ENCODE results near the gene MTHFSD. TPM values are rescaled to one million over a fixed set of nuclear protein-coding genes. Genes with fewer than 3 reads are reported as not detected.

The MTHFSD gene
- total and polyA plus RNA-seq, 4 donors = 9.4 to 28.5 (median 16.6) TPM

GRCh38 chr16:86505899-86506864, 48.9 kb downstream of the MTHFSD start:
- H3K27me3 ChIP-seq (ENCODE audit: control insufficient read depth in 3 of 3, insufficient read depth in 3 of 3, low read length in 2 of 3) = peaks cover 10 to 67% (median 16%) of the 10 kb centered on the region in 3 donors
- ATAC-seq (ENCODE audit: insufficient read depth, low FRiP score) = no peak
- peak overlapping the region; percentile 72 for H3K4me3 ChIP-seq
- H3K9me3 ChIP-seq (ENCODE audit: control insufficient read depth in 4 of 4, insufficient read depth in 3 of 4, low read length in 3 of 4) = peaks cover 0 to 5% (median 0%) of the 10 kb centered on the region in 4 donors
- peak in 1 of 3 donors; percentile 39 for DNase-seq
- H3K4me1 ChIP-seq (ENCODE audit: control insufficient read depth in 5 of 5, insufficient read depth in 5 of 5, low read length in 5 of 5) = peaks cover 0 to 39% (median 11%) of the 10 kb centered on the region in 5 donors
- TF ChIP-seq CTCF (IDR thresholded peaks at IDR 0.05; ENCODE audit: control extremely low read depth, extremely low read depth) = no peak
- H3K27ac ChIP-seq (ENCODE audit: low read depth in 1 of 2, low read length in 1 of 2) = peak overlapping the region in 1 of 2 donors; percentile 81
- 8 to 18% methylated on average over 27 of the region's 27 CpGs for WGBS, 2 donors
- peaks cover 0 to 6% (median 1%) of the 10 kb centered on the region in 4 donors for H3K36me3 ChIP-seq (ENCODE audit: control insufficient read depth in 4 of 4, insufficient read depth in 4 of 4, low read length in 4 of 4)
- peak overlapping the region in 1 of 2 donors; percentile 59 for H3K9ac ChIP-seq (ENCODE audit: insufficient read depth in 1 of 2, low read length in 2 of 2)

GRCh38 chr16:86505185-86505898, 49.7 kb downstream of the MTHFSD start:
- DNase-seq = peak; percentile 70 to 74 (median 71)
- Histone ChIP-seq H3K4me1 (ENCODE audit: control insufficient read depth in 5 of 5, insufficient read depth in 5 of 5, low read length in 5 of 5) (peaks cover 0 to 42% (median 11%) of the 10 kb centered on the region in 5 donors), H3K36me3 (ENCODE audit: control insufficient read depth in 4 of 4, insufficient read depth in 4 of 4, low read length in 4 of 4) (peaks cover 0 to 2% (median 0%) of the 10 kb centered on the region in 4 donors), H3K27me3 (ENCODE audit: control insufficient read depth in 3 of 3, insufficient read depth in 3 of 3, low read length in 2 of 3) (peaks cover 10 to 76% (median 21%) of the 10 kb centered on the region in 3 donors), H3K27ac (ENCODE audit: low read depth in 1 of 2, low read length in 1 of 2) (peak overlapping the region in 1 of 2 donors; percentile 81), H3K4me3 (peak overlapping the region; percentile 72), H3K9me3 (ENCODE audit: control insufficient read depth in 4 of 4, insufficient read depth in 3 of 4, low read length in 3 of 4) (peaks cover 0 to 3% (median 0%) of the 10 kb centered on the region in 4 donors), H3K9ac (ENCODE audit: insufficient read depth in 1 of 2, low read length in 2 of 2) (peak overlapping the region in 1 of 2 donors; percentile 8)
- no peak for TF ChIP-seq CTCF (IDR thresholded peaks at IDR 0.05; ENCODE audit: control extremely low read depth, extremely low read depth)
- no peak for ATAC-seq (ENCODE audit: insufficient read depth, low FRiP score)
- 3 to 5% methylated on average over 51 to 67 of the region's 67 CpGs for WGBS, 2 donors

GRCh38 chr16:86504315-86505184, 50.5 kb downstream of the MTHFSD start:
- Histone ChIP-seq H3K4me1 (ENCODE audit: control insufficient read depth in 5 of 5, insufficient read depth in 5 of 5, low read length in 5 of 5) (peaks cover 0 to 42% (median 11%) of the 10 kb centered on the region in 5 donors), H3K27me3 (ENCODE audit: control insufficient read depth in 3 of 3, insufficient read depth in 3 of 3, low read length in 2 of 3) (peaks cover 10 to 83% (median 27%) of the 10 kb centered on the region in 3 donors), H3K36me3 (ENCODE audit: control insufficient read depth in 4 of 4, insufficient read depth in 4 of 4, low read length in 4 of 4) (peaks cover 0 to 2% (median 0%) of the 10 kb centered on the region in 4 donors), H3K4me3 (peak overlapping the region; percentile 72), H3K9ac (ENCODE audit: insufficient read depth in 1 of 2, low read length in 2 of 2) (peak overlapping the region in 1 of 2 donors; percentile 8), H3K27ac (ENCODE audit: low read depth in 1 of 2, low read length in 1 of 2) (peak overlapping the region in 1 of 2 donors; percentile 71), H3K9me3 (ENCODE audit: control insufficient read depth in 4 of 4, insufficient read depth in 3 of 4, low read length in 3 of 4) (peaks cover 0 to 3% (median 0%) of the 10 kb centered on the region in 4 donors)
- no peak for TF ChIP-seq CTCF (IDR thresholded peaks at IDR 0.05; ENCODE audit: control extremely low read depth, extremely low read depth)
- 16 to 24% methylated on average over 27 of the region's 27 CpGs for WGBS, 2 donors
- DNase-seq (peak in 2 of 3 donors; percentile 10 to 36), ATAC-seq (ENCODE audit: insufficient read depth, low FRiP score) (no peak)
